NCI-H748 treated with DMSO at 0.1 percent for 48 hours (cell line): ENCODE measurements around the gene PTPRR.

ENCODE experiments used
- DNase-seq: peaks from one replicate; lab custom pipeline; 2025; lab: John Stamatoyannopoulos, UW

The PTPRR gene

GRCh38 chr12:70605976-70606375, 314.6 kb downstream of the PTPRR start:
- DNase-seq, result no peak

- DNase-seq, result no peak
These were observed 315.9 kb downstream of the PTPRR start for GRCh38 chr12:70604662-70605061.

- no peak for DNase-seq
These were observed 317.5 kb downstream of the PTPRR start for GRCh38 chr12:70603044-70603443.

GRCh38 chr12:70598467-70599193, 321.9 kb downstream of the PTPRR start:
- DNase-seq, result peak; percentile 68

- DNase-seq, result no peak
These were observed 327.9 kb downstream of the PTPRR start for GRCh38 chr12:70592664-70593063.

GRCh38 chr12:70590549-70591226, 329.9 kb downstream of the PTPRR start:
- no peak for DNase-seq

GRCh38 chr12:70590051-70590450, 330.5 kb downstream of the PTPRR start:
- peak; percentile 52 for DNase-seq
